ENCODE results near the gene ARRB1. TPM values are rescaled to one million over a fixed set of nuclear protein-coding genes. Genes with fewer than 3 reads are reported as not detected.

The ARRB1 gene
- total RNA-seq, 1 experiment from 2014 or later = 90.1 TPM

- Mint-ChIP-seq H3K36me3 (peaks cover 43% of the 10 kb centered on the region), H3K4me3 (no peak overlapping the region), H3K4me1 (peaks cover 32% of the 10 kb centered on the region), H3K9me3 (no peaks in the 10 kb centered on the region), H3K27ac (no peak overlapping the region), H3K27me3 (ENCODE audit: low read depth) (no peaks in the 10 kb centered on the region)
- ChIA-PET POLR2A (no interaction called here), CTCF (no interaction called here)
- no peak for TF ChIP-seq FOXK1 (CRISPR knock-in tag; IDR thresholded peaks at IDR 0.05)
- no peak for TF ChIP-seq CBFB (CRISPR knock-in tag; IDR thresholded peaks at IDR 0.05; ENCODE audit: low read depth)
- TF ChIP-seq ZNF425 (CRISPR knock-in tag; conservative IDR thresholded peaks at IDR 0.05) = no peak
- TF ChIP-seq KAT7 (CRISPR knock-in tag; IDR thresholded peaks at IDR 0.05; ENCODE audit: borderline replicate concordance) = no peak
- no peak for TF ChIP-seq ATF6 (CRISPR knock-in tag; IDR thresholded peaks at IDR 0.05)
- no peak for TF ChIP-seq ZNF317 (CRISPR knock-in tag; IDR thresholded peaks at IDR 0.05; ENCODE audit: borderline replicate concordance, low read depth)
- no peak for TF ChIP-seq PRRX2 (CRISPR knock-in tag; IDR thresholded peaks at IDR 0.05)
- no peak for TF ChIP-seq CDX4 (CRISPR knock-in tag; IDR thresholded peaks at IDR 0.05; ENCODE audit: borderline replicate concordance)
- no peak for TF ChIP-seq MAX (CRISPR knock-in tag; IDR thresholded peaks at IDR 0.05)
- TF ChIP-seq RORB (CRISPR knock-in tag; IDR thresholded peaks at IDR 0.05) = no peak
- no peak for TF ChIP-seq OVOL2 (CRISPR knock-in tag; IDR thresholded peaks at IDR 0.05; ENCODE audit: borderline replicate concordance)
- TF ChIP-seq JAZF1 (CRISPR knock-in tag; IDR thresholded peaks at IDR 0.05) = no peak
- TF ChIP-seq ARID4B (CRISPR knock-in tag; IDR thresholded peaks at IDR 0.05; ENCODE audit: borderline replicate concordance) = no peak
- no peak for DNase-seq (ENCODE audit: low spot score)
- ATAC-seq = no peak
These were observed 73.3 kb downstream of the ARRB1 start for GRCh38 chr11:75277991-75278790.

- ChIA-PET POLR2A (no interaction called here), CTCF (interaction anchor here (0.8 to 2.2 kb wide), 4 partner anchors 14 to 255 kb away, joined by 3 to 14 read pairs (median 4); no protein-coding TSS in a partner anchor)
- DNase-seq (ENCODE audit: low spot score) = no peak
- Mint-ChIP-seq H3K27me3 (ENCODE audit: low read depth) (no peaks in the 10 kb centered on the region), H3K27ac (peak overlapping the region; percentile 31; the same call in 1 of the 2 replicates), H3K4me3 (no peak overlapping the region), H3K36me3 (peaks cover 43% of the 10 kb centered on the region), H3K4me1 (peaks cover 32% of the 10 kb centered on the region), H3K9me3 (no peaks in the 10 kb centered on the region)
- no peak for TF ChIP-seq PREB (CRISPR knock-in tag; IDR thresholded peaks at IDR 0.05; ENCODE audit: borderline replicate concordance)
- TF ChIP-seq GABPB1 (CRISPR knock-in tag; IDR thresholded peaks at IDR 0.05) = no peak
- no peak for ATAC-seq
These were observed 74.2 kb downstream of the ARRB1 start for GRCh38 chr11:75277211-75277805.
